CD4-positive, alpha-beta T cell (primary cell): ENCODE results near the gene MBD5. TPM values are rescaled to one million over a fixed set of nuclear protein-coding genes. Genes with fewer than 3 reads are reported as not detected.

Source experiments
- ATAC-seq: fragments of 200-7000 bp; cut with Tn5 transposase; one replicate; pipeline ENCODE4 v1.10.0; 2022; ENCODE audit warnings: mild to moderate bottlenecking; ENCODE audit not compliant: poor library complexity
- CTCF ChIA-PET: fragments of 350-600 bp; sonication (Branson Sonifier 250); formaldehyde crosslinking; loops from one replicate; lab custom pipeline; 2021; ENCODE audit warnings: antibody characterized with exemption, inconsistent platforms; lab: Charles Lee
- POLR2A ChIA-PET: fragments of 350-600 bp; sonication (Branson Sonifier 250); formaldehyde crosslinking; loops from one replicate; lab custom pipeline; 2021; ENCODE audit warnings: antibody characterized with exemption, inconsistent platforms; lab: Charles Lee
- DNase-seq, 14 experiments: peaks; one replicate each; pipeline ENCODE4 v3.0.0-alpha.2; 2013 to 2020; ENCODE audit warnings: mixed read lengths in 2 of 14
- H3K27ac ChIP-seq, 2 donors: one replicate each; pipeline versions ENCODE4 v1.5.1 to v1.7.0; 2013; ENCODE audit warnings: low read length in 2 of 2, low read depth in 1 of 2, mild to moderate bottlenecking in 1 of 2
- H3K27me3 ChIP-seq, 2 experiments: 1 replicate in 1 of 2; 2 replicates in 1 of 2; pipeline versions ENCODE4 v1.6.1 to v1.7.0; 2013; ENCODE audit warnings: low read length in 2 of 2, control low read depth in 1 of 2, mild to moderate bottlenecking in 1 of 2, moderate library complexity in 1 of 2; ENCODE audit not compliant: insufficient read depth in 2 of 2, control insufficient read depth in 1 of 2
- H3K36me3 ChIP-seq: one replicate; pipeline ENCODE4 v1.6.1; 2013; ENCODE audit warnings: low read length, control low read depth; ENCODE audit not compliant: insufficient read depth
- H3K4me1 ChIP-seq: one replicate; pipeline ENCODE4 v1.6.1; 2013; ENCODE audit warnings: low read length, control low read depth; ENCODE audit not compliant: insufficient read depth
- H3K4me3 ChIP-seq: one replicate; pipeline ENCODE4 v1.5.1; 2013; ENCODE audit warnings: mild to moderate bottlenecking, low read length, moderate library complexity
- H3K9me3 ChIP-seq, 2 experiments: 1 replicate in 1 of 2; 2 replicates in 1 of 2; pipeline versions ENCODE4 v1.6.1 to v1.7.0; 2013; ENCODE audit warnings: low read length in 2 of 2, mild to moderate bottlenecking in 2 of 2, control low read depth in 1 of 2, moderate library complexity in 1 of 2; ENCODE audit not compliant: control insufficient read depth in 1 of 2, insufficient read depth in 1 of 2
- H3K27ac Mint-ChIP-seq: one replicate; pipeline ENCODE4 v1.8.0; 2020; ENCODE audit warnings: mixed read lengths
- H3K27me3 Mint-ChIP-seq: one replicate; pipeline ENCODE4 v1.8.0; 2021; ENCODE audit warnings: mixed read lengths
- H3K36me3 Mint-ChIP-seq: one replicate; pipeline ENCODE4 v1.8.0; 2021; ENCODE audit warnings: low read depth, mixed read lengths
- H3K4me1 Mint-ChIP-seq: one replicate; pipeline ENCODE4 v1.8.0; 2021; ENCODE audit warnings: low read depth, mixed read lengths
- H3K4me3 Mint-ChIP-seq: one replicate; pipeline ENCODE4 v1.8.0; 2020; ENCODE audit warnings: mild to moderate bottlenecking, mixed read lengths
- H3K9me3 Mint-ChIP-seq: one replicate; pipeline ENCODE4 v1.8.0; 2020; ENCODE audit warnings: mixed read lengths
- intact Hi-C, 2 experiments: fragments of 100-400 bp; cut with DNase I in 1 of 2; cut with micrococcal nuclease in 1 of 2; formaldehyde crosslinking; loops; one replicate each; pipeline versions ENCODE4 v1.15.1 to v1.9.0; 2023 to 2025; cut with DNase I, micrococcal nuclease
- total RNA-seq, 174 experiments: library from RNA in 2 of 174; stranded (reverse) in 2 of 174; gene quantifications; one replicate each; pipeline ENCODE4 v1.2.3 and lab custom pipeline; 2021 to 2026
- TF ChIP-seq, protein P1 (sequence below): fragments of 200-600 bp; IDR thresholded peaks from one replicate; pipeline ENCODE4 v1.8.0; 2022; ENCODE audit warnings: antibody characterized with exemption, mild to moderate bottlenecking

The MBD5 gene
- total RNA-seq, 2 experiments from 2014 or later: 49.8 to 52.9 TPM

DNA sequence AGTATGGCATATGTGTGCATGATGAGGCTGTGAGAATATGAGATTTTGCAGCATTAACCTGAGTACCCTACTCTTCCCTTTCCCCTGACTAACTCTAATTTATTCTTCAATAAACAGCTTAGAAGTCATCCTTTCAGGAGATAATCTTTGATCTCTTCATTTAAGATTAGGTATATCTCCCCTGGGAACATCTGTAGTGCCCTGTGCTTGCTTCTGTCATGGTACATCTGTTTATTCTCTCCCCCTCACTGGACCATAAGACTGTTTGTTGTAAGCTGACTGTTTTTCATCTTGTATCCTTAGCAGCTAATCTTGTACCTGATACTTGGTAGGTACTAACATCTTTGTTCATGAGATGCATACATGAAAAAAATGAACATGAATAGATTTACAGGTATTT, 83.1 kb downstream of the MBD5 start:
- no peak for ATAC-seq
- Mint-ChIP-seq H3K9me3 (no peaks in the 10 kb centered on the region), H3K27me3 (no peaks in the 10 kb centered on the region), H3K4me1 (no peaks in the 10 kb centered on the region), H3K36me3 (peaks cover 11% of the 10 kb centered on the region), H3K27ac (no peak overlapping the region), H3K4me3 (no peak overlapping the region)
- no peaks in the 10 kb centered on the region for H3K4me1 ChIP-seq
- H3K27ac ChIP-seq: no peak overlapping the region
- CTCF ChIA-PET: interaction anchor here (1.2 kb wide), 1 partner anchor 10 kb away, joined by 3 read pairs; no protein-coding TSS in a partner anchor
- intact Hi-C loops: no loop called here
- no peak for DNase-seq
- no peak overlapping the region for H3K4me3 ChIP-seq
- no peaks in the 10 kb centered on the region for H3K36me3 ChIP-seq
- TF ChIP-seq, protein P1, sequence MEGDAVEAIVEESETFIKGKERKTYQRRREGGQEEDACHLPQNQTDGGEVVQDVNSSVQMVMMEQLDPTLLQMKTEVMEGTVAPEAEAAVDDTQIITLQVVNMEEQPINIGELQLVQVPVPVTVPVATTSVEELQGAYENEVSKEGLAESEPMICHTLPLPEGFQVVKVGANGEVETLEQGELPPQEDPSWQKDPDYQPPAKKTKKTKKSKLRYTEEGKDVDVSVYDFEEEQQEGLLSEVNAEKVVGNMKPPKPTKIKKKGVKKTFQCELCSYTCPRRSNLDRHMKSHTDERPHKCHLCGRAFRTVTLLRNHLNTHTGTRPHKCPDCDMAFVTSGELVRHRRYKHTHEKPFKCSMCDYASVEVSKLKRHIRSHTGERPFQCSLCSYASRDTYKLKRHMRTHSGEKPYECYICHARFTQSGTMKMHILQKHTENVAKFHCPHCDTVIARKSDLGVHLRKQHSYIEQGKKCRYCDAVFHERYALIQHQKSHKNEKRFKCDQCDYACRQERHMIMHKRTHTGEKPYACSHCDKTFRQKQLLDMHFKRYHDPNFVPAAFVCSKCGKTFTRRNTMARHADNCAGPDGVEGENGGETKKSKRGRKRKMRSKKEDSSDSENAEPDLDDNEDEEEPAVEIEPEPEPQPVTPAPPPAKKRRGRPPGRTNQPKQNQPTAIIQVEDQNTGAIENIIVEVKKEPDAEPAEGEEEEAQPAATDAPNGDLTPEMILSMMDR: no peak
- H3K9me3 ChIP-seq: peaks cover 0 to 1% of the 10 kb centered on the region in 2 experiments
- POLR2A ChIA-PET: interaction anchor here (1.3 kb wide), 1 partner anchor 83 kb away, joined by 4 read pairs; the partner anchor contains the start of genes MBD5 and ORC4
- H3K27me3 ChIP-seq: no peaks in the 10 kb centered on the region

DNA sequence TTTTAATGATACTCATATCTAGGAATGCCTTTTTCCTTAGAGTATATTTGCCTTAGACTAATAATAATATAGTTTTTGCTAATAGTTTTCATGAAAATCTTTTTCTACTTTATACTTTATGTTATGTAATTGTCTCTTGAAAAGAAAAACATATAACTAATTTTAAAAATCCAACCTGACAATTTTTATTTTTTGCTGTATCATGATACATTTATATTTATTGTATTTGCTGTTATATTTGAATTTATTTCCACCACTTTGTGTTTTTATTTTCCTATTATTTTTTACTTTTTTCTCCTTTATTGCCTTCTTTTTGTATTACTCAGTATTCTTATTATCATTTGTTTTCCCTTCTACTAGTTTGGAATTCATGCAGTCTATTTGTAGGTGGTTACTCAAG, 85.4 kb downstream of the MBD5 start:
- no peak overlapping the region for H3K27ac Mint-ChIP-seq
- no peak overlapping the region for H3K4me3 Mint-ChIP-seq
- no peaks in the 10 kb centered on the region for H3K9me3 Mint-ChIP-seq
- intact Hi-C loops: no loop called here
- no peak for ATAC-seq
- no peak for DNase-seq
- Histone ChIP-seq H3K4me3 (no peak overlapping the region), H3K36me3 (no peaks in the 10 kb centered on the region), H3K9me3 (peaks cover 0 to 3% of the 10 kb centered on the region in 2 experiments), H3K27me3 (no peaks in the 10 kb centered on the region), H3K4me1 (no peaks in the 10 kb centered on the region), H3K27ac (no peak overlapping the region)
- POLR2A ChIA-PET: no interaction called here
- TF ChIP-seq, protein P1: no peak
- CTCF ChIA-PET: no interaction called here
- H3K36me3 Mint-ChIP-seq: peaks cover 11% of the 10 kb centered on the region
- H3K4me1 Mint-ChIP-seq: peaks cover 11% of the 10 kb centered on the region
- no peaks in the 10 kb centered on the region for H3K27me3 Mint-ChIP-seq

DNA sequence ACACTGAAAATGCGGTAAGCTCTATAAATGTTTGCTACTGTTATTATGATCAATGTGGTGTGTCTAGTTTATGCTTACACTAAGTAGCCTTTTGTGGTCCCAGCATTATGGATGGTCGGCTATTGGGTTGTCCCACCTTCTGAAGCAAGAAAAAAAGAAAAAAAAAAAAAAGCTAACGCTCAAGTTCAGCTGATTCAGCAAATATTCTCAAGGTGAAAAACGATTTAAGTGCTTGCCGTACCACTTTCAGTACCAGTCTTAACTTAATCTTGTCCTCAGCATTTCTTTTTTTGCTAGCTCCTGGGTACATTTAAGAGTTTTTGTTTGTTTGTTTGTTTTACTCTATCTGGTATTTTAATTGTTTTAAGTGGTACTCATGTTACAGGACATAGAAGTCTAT, 87.5 kb downstream of the MBD5 start:
- H3K36me3 Mint-ChIP-seq: peaks cover 11% of the 10 kb centered on the region
- POLR2A ChIA-PET: interaction anchor here (0.7 kb wide), 1 partner anchor 14 kb away, joined by 6 read pairs; no protein-coding TSS in a partner anchor
- H3K9me3 ChIP-seq: peaks cover 0 to 3% of the 10 kb centered on the region in 2 experiments
- no peaks in the 10 kb centered on the region for H3K27me3 Mint-ChIP-seq
- DNase-seq (no peak), ATAC-seq (no peak)
- H3K27ac ChIP-seq: no peak overlapping the region
- no peaks in the 10 kb centered on the region for H3K4me1 ChIP-seq
- TF ChIP-seq, protein P1: no peak
- no peaks in the 10 kb centered on the region for H3K9me3 Mint-ChIP-seq
- H3K4me3 Mint-ChIP-seq: no peak overlapping the region
- no peaks in the 10 kb centered on the region for H3K27me3 ChIP-seq
- CTCF ChIA-PET: no interaction called here
- H3K4me3 ChIP-seq: no peak overlapping the region
- H3K27ac Mint-ChIP-seq: no peak overlapping the region
- intact Hi-C loops: no loop called here
- H3K36me3 ChIP-seq: no peaks in the 10 kb centered on the region
- peaks cover 15% of the 10 kb centered on the region for H3K4me1 Mint-ChIP-seq
